CD1c-positive myeloid dendritic cell (primary cell): ENCODE results near the gene LCN9.

Experiments
- DNase-seq: peaks from one replicate; pipeline ENCODE4 v3.0.0-alpha.2; 2016; ENCODE audit errors: extremely low spot score

LCN9 gene

GRCh38 chr9:135698236-135698635 lies 35.1 kb downstream of the LCN9 start:
- no peak for DNase-seq

- DNase-seq = no peak
Measured at GRCh38 chr9:135698767-135699166, 35.7 kb downstream of the LCN9 start.

- DNase-seq = no peak
Measured at GRCh38 chr9:135699440-135699839, 36.3 kb downstream of the LCN9 start, which contains the start of gene SOHLH1. SOHLH1 (minus strand) TSS chr9:135699481; CDS start chr9:135699467, 14 bp downstream.

- no peak for DNase-seq
Measured at GRCh38 chr9:135700525-135700924, 37.4 kb downstream of the LCN9 start.

GRCh38 chr9:135701067-135701958 lies 38.2 kb downstream of the LCN9 start:
- DNase-seq = no peak

DNA sequence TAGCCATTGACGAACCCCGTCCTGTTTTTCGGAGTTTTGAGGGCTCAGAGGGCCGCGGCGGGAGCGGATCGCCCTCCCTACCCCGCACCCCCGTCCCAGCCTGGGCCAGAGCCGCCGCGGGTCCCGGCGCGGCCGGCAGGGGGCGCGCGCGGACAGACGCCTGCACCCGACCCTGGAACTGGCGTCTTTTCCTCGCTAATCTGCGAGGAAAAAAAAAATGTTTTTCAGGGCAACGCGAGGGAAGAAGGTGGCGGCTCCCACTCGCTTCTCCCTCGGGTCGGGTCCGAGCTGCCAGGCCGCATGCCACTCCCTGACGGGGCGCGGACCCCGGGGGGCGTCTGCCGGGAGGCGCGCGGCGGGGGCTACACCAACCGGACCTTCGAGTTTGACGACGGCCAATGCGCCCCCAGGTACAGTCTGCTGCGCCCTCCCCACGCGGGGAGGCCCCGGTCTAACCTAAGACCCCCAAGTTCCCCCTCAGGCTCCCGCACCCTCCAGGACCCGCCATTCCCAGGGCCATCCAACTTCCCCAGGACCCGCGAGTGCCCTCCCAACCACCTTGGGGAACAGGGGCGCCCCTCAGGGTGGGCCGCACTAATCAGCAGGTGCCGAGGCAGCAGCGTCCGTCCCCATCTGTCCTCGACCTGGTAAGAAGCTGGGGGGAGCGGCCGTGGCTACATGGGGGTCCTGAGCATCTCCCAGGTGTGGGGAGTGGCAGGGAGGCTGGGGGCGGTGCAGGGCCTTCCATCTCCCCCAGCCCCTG lies 39.0 kb downstream of the LCN9 start, which contains the start of gene KCNT1:
KCNT1 (plus strand) TSS at position 227 of the 763 bp plus-strand sequence; CDS start at position 301, 74 bp downstream.
- peak; percentile 52 for DNase-seq

DNA sequence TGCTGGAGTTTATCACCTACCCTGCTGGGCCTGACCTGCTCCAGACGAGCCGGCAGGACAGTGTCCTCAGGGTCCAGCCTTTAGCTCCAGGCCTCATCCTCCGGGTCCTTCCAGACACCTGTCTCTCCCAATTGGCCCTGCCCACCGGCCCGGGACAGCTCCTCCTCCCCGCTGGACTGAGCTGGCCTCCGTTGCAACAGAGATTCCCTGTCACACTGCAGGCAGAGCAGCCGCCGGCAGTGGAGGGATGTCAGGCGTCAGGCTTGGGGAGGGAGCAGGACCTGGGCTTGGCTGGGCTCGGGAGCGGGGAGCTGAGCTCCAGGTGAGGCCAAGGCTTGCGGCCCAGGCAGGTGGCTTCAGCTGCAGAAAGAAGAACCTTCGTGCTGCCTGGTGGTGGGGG lies 40.6 kb downstream of the LCN9 start:
- no peak for DNase-seq

- DNase-seq = no peak
Measured at GRCh38 chr9:135704483-135704882, 41.4 kb downstream of the LCN9 start.

DNA sequence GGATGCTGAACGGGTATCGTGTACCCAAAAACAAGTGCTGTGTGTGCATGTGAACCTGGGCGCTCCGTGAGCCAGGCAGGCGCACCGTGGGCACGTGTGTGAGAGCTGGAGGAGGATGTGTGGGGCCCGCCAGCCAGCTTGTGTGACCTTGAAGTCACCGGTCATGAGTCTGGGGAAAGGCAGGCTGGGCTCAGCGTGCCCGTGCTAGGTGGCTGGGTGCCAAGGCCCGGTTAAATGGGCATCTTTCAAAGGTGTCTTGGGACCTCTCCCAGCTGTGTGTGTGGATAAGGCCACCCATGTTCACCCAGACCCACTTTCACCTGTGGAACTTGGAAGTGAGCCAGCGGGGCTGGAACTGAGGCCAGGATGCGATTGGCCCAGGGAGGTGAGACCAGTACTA lies 42.3 kb downstream of the LCN9 start:
- no peak for DNase-seq

DNA sequence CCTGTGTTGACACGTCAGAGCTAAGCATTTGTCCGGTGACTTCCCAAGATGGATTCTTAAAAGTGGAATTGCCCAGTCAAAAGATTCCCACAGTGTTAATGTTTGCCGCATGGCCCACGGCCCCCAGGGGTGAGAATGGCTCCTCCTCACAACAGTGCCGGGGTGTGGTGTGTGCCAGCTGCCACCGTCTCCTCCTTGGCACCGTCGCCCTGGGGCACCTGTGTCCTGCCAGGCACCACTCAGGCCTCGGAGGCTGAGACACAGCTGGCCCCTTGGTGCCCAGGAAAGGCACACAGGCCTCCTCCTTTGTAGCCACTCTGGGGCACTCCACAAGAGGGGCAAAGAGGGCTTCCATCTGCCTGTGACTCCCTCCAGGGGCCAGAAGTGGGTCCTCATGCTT lies 43.2 kb downstream of the LCN9 start:
- DNase-seq = no peak

DNA sequence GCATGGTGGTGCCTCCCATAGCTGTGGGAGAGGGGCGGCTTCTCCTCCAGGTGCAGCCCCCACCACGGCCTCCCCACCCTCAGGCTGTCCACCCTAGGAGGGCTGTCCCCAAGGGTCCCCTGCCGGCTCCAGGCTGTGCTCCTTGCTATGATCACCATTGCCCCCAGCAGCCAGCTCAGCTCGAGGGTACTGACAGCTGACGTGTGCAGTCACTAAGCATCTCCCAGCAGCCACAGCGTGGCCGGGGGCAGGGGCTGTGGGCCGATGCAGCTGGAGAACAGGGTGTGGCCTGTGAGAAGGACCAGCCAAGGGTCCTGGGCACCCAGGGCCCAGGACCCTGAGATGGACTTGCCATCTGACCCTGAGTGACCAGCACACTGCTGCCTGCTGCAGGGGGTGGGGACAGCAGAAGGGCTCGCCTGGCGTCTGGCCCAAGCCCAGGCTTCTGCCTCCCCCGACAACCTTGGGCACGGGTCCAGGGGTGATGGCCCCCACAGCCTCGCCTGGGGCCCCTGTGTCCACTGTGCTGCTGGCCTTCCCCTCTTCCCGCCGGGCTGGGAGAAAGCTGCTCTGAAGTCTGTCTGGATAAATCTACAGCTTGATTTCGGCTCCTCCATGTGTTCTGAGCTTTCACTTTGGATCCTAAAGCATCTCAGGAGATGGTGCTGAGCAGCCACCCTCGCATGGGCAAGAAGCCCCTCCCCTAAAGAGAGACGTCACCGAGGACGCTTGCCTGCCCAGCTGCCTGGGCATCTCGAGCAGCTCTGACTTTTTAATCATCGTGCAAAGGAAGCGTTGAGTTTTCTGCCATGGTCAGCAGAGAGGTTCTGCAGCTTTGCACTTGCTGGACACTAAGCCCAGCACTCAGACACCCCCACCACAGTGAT lies 44.4 kb downstream of the LCN9 start:
- no peak for DNase-seq

GRCh38 chr9:135708164-135708563 lies 45.1 kb downstream of the LCN9 start:
- no peak for DNase-seq

DNA sequence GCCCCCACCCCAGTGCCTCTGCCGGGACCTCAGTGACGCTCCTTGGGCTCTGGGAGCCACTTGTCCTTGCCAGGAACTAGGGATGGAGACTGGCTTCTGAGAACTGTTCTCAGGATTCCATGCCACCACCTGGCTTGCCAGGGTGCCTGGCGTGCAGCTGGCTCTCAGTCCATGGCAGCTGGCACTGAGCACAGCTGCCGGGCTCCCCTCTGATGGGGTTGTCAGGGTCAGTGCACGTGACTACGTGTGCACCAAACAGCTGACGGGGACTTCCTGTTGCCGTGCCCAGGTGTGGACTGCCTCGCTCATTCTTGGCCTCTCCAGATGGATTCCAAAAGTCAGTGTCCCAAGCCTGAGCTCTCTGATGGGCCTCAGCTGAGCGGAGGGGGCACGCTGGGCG lies 48.3 kb downstream of the LCN9 start:
- no peak for DNase-seq

GRCh38 chr9:135711881-135712280 lies 48.8 kb downstream of the LCN9 start:
- no peak for DNase-seq

DNA sequence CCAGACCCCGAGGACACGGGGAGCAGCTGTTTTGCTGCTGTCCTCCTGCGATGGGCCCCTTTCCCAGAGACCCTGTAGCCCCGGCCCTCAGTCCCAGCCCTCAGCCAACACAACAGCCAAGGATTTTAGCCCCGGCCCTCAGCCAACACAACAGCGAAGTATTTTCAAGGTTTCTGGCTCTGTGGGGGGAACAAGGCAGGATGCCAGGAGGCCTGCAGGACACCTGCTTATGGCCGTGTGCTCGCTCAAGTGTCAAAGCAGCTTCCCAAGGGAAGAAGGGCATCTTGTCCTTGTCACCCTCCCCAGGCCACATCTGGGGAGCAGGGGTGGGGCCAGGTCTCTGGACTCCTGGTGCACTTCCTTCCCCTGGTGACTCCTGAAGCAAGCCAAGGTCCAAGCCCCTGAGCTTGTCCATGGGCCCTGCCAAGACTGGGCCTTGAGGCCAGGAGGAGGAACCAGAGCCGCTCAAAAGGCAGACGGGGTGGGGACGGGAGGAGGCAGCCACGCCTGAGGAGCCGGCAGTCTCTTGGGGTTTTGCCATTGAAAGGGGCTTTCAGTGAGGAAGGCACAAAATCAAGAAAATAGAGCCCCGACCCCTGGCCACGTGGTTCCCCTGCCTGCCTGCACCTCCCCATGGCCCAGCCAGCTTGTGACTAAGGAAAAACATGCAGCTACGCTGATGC lies 49.6 kb downstream of the LCN9 start:
- no peak for DNase-seq

DNA sequence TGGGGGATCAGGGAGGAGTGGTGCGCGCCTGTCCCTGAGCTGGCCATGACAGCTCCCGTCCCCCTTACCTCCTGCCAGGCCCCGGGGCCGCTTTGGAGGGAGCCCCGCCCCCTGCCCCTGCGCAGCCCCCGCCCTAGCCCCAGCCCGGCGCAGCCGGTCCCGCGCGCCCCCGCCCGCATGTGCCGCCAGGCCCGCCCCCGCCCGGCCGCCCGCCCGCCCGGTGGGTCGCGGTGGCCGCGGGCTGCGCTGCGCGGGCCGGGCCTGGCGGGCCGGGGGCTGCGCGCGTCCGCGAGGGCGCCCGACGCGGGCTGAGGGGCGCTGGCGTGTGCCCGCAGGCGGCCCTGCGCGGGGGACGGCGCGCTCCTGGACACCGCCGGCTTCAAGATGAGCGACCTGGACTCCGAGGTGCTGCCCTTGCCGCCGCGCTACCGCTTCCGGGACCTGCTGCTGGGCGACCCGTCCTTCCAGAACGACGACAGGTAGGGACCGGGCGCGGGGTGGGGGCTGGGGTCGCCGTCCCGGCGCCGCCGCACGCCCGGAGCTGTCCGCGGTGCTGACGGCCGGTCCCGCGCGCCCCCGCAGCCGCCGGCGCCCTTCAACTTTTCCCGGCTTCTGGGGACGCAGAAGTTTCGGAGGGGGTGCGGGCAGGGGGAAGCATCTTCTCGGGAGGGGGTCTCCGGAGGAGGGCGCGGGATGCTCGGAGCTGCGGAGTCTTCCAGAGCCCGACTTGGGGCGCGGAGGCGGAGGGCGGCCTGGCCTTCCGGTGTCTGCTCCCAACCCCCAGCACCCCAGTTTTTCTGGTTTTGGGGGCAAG lies 51.3 kb downstream of the LCN9 start:
- no peak for DNase-seq

GRCh38 chr9:135715056-135715595 lies 52.0 kb downstream of the LCN9 start:
- no peak for DNase-seq

DNA sequence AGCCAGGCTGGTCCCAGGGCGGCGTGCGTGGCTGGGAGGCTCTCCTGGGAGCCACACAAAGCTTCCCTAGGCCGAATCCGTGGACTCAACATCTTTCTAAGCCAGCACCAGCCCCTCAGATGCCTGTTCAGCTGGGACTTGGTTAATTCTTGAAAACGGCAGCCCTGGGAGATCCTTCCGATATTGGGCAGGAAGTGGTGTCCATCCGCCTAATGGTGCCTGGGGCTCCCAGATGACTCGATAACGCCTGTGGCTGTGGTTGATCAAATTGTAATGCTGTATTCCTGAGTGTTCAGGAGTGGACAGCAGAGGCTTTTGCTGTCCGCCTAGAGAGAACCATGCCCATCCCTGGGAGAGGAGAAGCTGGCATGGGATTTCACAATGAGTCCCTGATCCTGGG lies 52.9 kb downstream of the LCN9 start:
- no peak for DNase-seq
